Kidney tubule cell (primary cell): ENCODE data around the gene CLDN24.

ENCODE experiments used
- DNase-seq: peaks from one replicate; pipeline ENCODE4 v3.0.0-alpha.2; 2018; ENCODE audit warnings: low spot score

Gene CLDN24

GRCh38 chr4:183322326-183322725 lies at the start of gene CLDN24:
Gene CLDN24 (minus strand): TSS chr4:183322426. CDS start chr4:183322426, 0 bp downstream.
- no peak for DNase-seq

- no peak for DNase-seq
Measured at GRCh38 chr4:183370786-183371185, 48.6 kb upstream of the CLDN24 start.

- no peak for DNase-seq
Measured at GRCh38 chr4:183369073-183369472, 46.8 kb upstream of the CLDN24 start.

GRCh38 chr4:183366206-183366835 lies 44.1 kb upstream of the CLDN24 start:
- DNase-seq = no peak

GRCh38 chr4:183364025-183364424 lies 41.8 kb upstream of the CLDN24 start:
- DNase-seq = no peak

GRCh38 chr4:183362916-183363542 lies 40.8 kb upstream of the CLDN24 start:
- DNase-seq = peak; percentile 13

- no peak for DNase-seq
Measured at GRCh38 chr4:183362036-183362435, 39.8 kb upstream of the CLDN24 start.

GRCh38 chr4:183360161-183360919 lies 38.1 kb upstream of the CLDN24 start:
- no peak for DNase-seq

GRCh38 chr4:183358215-183358755 lies 36.1 kb upstream of the CLDN24 start:
- DNase-seq = no peak

- no peak for DNase-seq
Measured at GRCh38 chr4:183356931-183357675, 34.9 kb upstream of the CLDN24 start.

GRCh38 chr4:183356173-183356830 lies 34.1 kb upstream of the CLDN24 start:
- no peak for DNase-seq

- peak; percentile 44 for DNase-seq
Measured at GRCh38 chr4:183355405-183355804, 33.2 kb upstream of the CLDN24 start.

GRCh38 chr4:183354219-183354618 lies 32.0 kb upstream of the CLDN24 start:
- DNase-seq = no peak

GRCh38 chr4:183353557-183353956 lies 31.3 kb upstream of the CLDN24 start:
- no peak for DNase-seq

GRCh38 chr4:183352546-183352945 lies 30.3 kb upstream of the CLDN24 start:
- DNase-seq = no peak

GRCh38 chr4:183350317-183351071 lies 28.3 kb upstream of the CLDN24 start:
- DNase-seq = no peak

- DNase-seq = peak; percentile 59
Measured at GRCh38 chr4:183349673-183350072, 27.4 kb upstream of the CLDN24 start.

GRCh38 chr4:183348706-183349659 lies 26.8 kb upstream of the CLDN24 start:
- peak; percentile 97 for DNase-seq

- DNase-seq = no peak
Measured at GRCh38 chr4:183348136-183348535, 25.9 kb upstream of the CLDN24 start.

- peak; percentile 45 for DNase-seq
Measured at GRCh38 chr4:183347566-183347965, 25.3 kb upstream of the CLDN24 start.
